H7 (cell line): ENCODE data around the gene SAA2. TPM values are rescaled to one million over a fixed set of nuclear protein-coding genes. Genes with fewer than 3 reads are reported as not detected.
"Not testable (repeated sequence)": the region's sequence is repeated elsewhere in the genome, so short reads cannot be mapped to it uniquely, and the experiment has no call there.

Experiments
- DNase-seq: peaks from one replicate; pipeline ENCODE4 v3.0.0; 2012
- H3K27me3 ChIP-seq: 2 replicates; pipeline ENCODE4 v1.6.0; 2011; ENCODE audit warnings: mild to moderate bottlenecking, low read length; ENCODE audit not compliant: control insufficient read depth, insufficient read depth
- H3K36me3 ChIP-seq: replicated peaks from 2 replicates; pipeline ENCODE4 v1.5.1; 2011; ENCODE audit warnings: low read length; ENCODE audit not compliant: control insufficient read depth, insufficient read depth
- H3K4me3 ChIP-seq: 2 replicates; pipeline ENCODE4 v1.5.1; 2011; ENCODE audit warnings: low read depth, mild to moderate bottlenecking, control low read depth, low read length, moderate library complexity; ENCODE audit not compliant: insufficient read depth
- total RNA-seq: library from RNA; depleted of rRNA; stranded (reverse); fragments of >200 nt; shearing (Covaris generic); gene quantifications from 2 replicates; pipeline ENCODE4 v1.2.3, GENCODE V29; 2014

The SAA2 gene
- total RNA-seq, 1 experiment from 2014 or later = not detected

DNA sequence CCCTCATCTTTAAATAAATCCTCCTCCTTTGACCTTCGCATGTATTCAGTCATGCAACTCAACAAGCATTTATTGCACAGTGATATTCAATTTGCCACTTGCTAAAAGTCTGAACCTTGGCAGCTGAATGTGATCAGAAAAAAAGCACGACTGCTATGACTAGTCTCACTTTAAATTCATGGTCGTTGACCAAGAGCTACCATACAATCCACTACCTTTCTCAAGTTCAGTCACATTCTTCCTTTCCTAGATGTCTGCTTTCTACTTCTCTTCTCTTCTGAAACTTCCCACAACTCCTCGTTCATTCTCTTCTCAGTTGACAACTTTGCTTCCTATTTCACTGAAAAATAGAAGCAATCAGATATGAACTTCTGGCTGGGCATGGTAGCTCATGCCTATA, 15.6 kb upstream of the SAA2 start:
- H3K27me3 ChIP-seq = no peaks in the 10 kb centered on the region
- H3K36me3 ChIP-seq = no peaks in the 10 kb centered on the region
- H3K4me3 ChIP-seq = no peak overlapping the region
- DNase-seq = no peak

DNA sequence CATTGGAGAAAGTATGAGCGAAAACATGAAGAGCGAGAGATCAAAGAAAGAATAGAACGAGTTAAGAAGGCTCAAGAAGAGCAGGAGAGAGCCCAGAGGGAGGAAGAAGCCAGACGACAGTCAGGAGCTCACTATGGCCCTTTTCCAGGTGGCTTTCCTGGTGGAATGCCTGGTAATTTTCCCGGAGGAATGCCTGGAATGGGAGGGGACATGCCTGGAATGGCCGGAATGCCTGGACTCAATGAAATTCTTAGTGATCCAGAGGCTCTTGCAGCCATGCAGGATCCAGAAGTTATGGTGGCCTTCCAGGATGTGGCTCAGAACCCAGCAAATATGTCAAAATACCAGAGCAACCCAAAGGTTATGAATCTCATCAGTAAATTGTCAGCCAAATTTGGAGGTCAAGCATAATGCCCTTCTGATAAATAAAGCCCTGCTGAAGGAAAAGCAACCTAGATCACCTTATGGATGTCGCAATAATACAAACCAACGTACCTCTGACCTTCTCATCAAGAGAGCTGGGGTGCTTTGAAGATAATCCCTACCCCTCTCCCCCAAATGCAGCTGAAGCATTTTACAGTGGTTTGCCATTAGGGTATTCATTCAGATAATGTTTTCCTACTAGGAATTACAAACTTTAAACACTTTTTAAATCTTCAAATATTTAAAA, 14.3 kb upstream of the SAA2 start:
- H3K36me3 ChIP-seq, DNase-seq, H3K4me3 ChIP-seq, H3K27me3 ChIP-seq: not testable (repeated sequence)

DNA sequence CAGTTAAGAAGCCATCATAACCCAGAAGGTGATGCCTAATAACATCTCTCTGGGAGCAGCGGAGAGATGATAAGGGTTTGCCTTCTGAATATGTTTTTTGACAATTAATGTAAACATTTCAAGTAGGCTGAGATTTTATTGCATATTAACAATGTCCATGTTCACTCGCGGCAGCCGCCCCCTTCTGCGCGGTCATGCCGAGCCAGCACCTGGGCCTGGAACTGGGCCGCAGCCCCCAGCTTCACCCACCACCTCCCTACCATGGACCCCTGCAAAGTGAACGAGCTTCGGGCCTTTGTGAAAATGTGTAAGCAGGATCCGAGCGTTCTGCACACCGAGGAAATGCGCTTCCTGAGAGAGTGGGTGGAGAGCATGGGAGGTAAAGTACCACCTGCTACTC, 13.3 kb upstream of the SAA2 start:
- Histone ChIP-seq H3K4me3 (no peak overlapping the region), H3K27me3 (no peaks in the 10 kb centered on the region), H3K36me3 (no peaks in the 10 kb centered on the region)
- no peak for DNase-seq

DNA sequence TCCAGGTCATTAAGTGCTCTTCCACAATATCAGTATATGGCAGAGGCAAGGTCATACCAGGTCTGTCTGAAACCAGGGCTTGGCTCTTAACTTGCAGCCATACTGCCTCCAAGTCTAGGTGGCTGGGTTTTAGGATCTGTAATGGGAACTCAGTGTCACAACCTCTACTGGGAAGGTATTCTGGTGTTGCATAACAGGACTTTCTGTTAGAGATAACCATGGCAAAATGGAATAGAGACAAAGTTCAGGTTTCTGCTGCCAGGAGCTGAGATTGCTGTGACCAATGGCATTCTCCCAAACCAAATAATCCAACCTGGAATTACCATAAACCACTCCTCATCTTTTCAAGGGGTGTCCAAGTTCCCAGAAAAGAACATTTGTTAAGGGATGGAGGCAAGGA, 10.8 kb upstream of the SAA2 start:
- Histone ChIP-seq H3K4me3 (no peak overlapping the region), H3K27me3 (no peaks in the 10 kb centered on the region), H3K36me3 (no peaks in the 10 kb centered on the region)
- no peak for DNase-seq

DNA sequence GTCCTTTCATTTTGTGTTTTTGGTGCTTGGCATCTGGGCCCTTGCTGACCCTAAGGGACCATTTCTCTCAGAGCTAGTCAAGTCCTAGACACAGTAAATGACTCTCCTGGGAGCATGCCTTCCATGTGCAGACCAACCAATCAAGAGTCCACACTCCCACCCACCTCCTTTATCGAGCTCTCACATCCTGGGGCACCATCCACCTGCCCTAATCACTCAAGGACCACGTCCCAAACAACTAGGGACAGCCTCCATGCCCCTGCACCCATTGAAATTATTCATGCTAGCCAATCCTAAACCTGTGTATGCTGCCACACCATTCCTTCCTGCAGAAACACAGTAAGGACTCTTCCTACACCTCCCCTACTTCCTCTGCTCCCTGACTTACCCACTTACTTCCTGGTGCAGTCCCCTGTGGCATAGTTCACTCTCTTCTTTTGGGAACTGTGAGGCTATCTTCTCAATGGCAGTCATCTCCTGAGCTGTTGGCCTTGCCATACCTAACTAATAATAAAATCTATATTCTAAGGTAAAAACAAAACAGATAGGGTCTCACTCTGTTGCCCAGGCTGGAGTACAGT, 6.4 kb upstream of the SAA2 start:
- H3K4me3 ChIP-seq = no peak overlapping the region
- H3K27me3 ChIP-seq = no peaks in the 10 kb centered on the region
- no peak for DNase-seq
- no peaks in the 10 kb centered on the region for H3K36me3 ChIP-seq

DNA sequence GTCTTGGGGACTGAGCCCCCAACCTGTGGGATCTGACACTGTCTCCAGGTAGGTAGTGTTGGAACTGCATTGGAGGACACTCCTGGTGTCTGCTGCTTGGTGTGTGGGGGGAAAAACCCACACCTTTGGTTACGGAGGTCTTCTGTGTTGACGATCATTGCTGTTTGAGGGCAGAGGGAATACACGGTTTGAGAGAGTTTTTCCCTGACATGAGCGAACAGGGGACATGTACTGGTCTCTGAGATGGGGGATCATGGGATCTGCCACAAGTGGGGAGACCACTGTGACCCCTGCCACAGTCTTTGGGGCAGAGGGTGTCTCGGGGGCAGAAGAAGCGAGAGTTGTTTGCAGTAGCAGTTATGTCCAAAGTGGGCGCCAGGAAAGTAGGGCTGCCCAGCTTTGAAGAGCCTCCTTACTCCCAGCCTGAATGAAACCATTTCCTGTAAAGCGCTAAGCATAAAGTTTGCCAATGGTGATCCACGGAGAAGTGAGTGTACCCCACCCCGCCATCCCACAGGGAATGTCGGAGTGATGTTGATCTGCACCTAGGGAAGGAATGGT, 5.4 kb upstream of the SAA2 start:
- H3K27me3 ChIP-seq = no peaks in the 10 kb centered on the region
- no peak overlapping the region for H3K4me3 ChIP-seq
- DNase-seq = no peak
- H3K36me3 ChIP-seq = no peaks in the 10 kb centered on the region

DNA sequence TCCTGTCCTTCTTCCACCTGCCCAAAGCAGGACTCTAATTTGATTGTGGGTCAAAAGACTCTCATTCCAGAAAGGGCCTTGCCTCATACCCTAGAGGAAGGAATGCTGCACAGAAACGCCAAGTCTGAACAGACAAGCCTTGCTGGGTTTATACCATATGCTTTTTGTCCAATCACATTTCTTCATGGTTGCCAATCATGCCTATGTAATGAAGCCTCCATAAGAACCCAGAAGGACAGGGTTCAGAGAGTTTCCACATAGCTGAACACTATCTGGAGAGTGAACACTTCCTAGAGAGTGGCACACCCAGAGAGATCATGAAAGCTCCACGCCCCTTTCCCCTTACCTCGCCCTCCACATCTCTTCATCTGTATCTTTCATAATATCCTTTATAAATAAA, 4.8 kb upstream of the SAA2 start:
- Histone ChIP-seq H3K36me3 (no peaks in the 10 kb centered on the region), H3K4me3 (no peak overlapping the region), H3K27me3 (no peaks in the 10 kb centered on the region)
- no peak for DNase-seq

DNA sequence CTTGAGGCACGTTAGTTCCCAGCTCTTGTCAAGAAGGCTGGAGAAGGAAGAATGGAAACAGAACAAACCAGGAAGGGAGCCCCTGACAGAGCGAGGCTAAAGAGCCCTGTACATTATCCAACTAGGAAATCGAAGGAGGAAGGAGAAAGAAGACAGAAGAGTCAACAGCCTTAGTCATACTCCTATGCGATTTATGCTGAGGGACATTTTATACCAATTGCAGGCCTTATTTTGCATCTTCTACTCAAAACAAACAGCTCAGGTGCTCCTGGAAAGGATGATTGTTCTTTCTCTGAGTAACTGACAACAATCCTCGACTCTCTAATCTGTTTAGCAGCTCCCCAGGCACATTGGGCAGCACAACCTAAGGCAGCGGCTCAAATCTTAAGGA, 1.3 kb downstream of the SAA2 start:
- H3K4me3 ChIP-seq, H3K36me3 ChIP-seq, DNase-seq, H3K27me3 ChIP-seq: not testable (repeated sequence)

DNA sequence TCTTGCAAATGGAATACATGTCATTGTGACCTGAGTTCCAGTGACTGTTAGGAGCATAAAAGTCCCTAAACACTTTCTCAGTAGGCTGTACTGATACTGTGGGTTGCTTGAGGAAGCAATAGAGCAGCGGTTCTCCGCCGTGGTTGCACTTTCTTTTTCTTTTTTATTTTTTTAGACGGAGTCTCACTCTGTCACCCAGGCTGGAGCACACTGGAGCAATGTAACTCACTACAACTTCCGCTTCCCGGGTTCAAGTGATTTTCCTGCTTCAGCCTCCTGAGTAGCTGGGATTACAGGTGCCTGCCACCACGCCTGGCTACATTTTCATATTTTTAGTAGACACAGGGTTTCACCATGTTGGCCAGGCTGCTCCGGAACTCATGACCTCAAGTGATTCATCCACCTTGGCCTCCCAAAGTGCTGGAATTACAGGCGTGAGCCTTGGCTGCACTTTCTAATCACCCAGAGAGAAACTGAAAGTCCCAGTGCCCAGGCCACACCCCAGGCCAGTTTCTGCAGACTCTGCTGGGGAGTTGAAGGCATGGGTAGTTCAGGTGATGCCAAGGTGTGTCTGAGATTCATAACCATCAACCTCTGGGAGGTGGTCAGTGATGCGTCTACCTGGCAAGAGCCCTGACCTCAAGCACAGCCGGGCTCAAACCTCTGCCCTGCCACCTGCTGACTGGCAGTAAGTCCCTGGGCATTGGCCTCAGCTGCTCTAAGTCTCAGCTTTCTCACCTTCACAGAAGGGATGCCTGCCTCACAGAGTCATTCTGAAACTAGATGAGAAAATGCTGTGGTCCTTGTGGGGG, 1.9 kb downstream of the SAA2 start:
- not testable (repeated sequence) for DNase-seq, H3K36me3 ChIP-seq, H3K4me3 ChIP-seq, H3K27me3 ChIP-seq

DNA sequence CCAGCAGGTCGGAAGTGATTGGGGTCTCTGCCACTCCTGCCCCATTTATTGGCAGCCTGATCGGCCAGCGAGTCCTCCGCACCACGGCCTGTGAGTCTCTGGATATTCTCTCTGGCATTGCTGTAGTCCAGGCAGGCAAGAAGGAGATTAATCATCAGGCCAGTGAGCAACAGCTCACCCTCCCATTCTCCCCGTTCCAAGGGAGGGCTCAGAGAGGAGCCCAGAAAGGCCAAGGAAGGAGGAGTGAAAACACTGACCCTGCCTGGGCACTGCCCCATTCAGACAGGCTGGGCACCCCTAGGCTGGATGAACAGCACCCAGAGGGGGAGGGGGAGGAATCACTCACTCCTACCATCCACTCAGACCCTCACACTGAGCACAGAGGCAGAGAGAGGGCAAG, 3.1 kb downstream of the SAA2 start:
- no peak for DNase-seq
- Histone ChIP-seq H3K36me3 (no peaks in the 10 kb centered on the region), H3K4me3 (no peak overlapping the region), H3K27me3 (no peaks in the 10 kb centered on the region)

DNA sequence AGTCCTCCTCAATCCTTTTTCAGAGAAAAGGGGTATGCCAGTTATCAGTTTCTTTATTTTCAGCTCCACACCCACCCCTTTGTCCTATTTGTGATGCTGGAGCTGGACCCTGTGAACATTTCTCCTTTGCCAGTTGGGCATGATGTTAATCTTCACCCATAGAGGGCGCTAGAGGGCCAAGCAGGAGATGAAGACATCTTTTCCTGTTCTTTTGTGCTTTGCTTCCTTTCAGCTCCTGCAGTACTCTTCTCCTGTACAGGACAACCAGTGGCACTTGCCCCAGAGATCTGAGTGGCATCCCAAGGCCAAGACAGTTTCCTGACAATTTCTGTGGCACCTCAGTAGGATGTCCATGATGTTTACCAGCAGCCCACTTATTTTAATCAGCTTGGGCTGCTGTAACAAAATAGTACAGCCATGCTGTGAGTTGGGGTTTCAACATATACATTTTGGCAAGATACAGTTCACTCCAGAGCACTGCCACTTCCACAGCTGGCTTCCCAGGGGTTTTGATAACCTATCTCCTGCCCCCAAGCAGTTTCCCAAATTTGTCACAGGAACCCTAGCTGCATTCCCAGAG, 4.6 kb downstream of the SAA2 start:
- DNase-seq = peak; percentile 68
- peaks cover 4% of the 10 kb centered on the region; the same call in 1 of the 2 replicates for H3K27me3 ChIP-seq
- no peak overlapping the region for H3K4me3 ChIP-seq
- H3K36me3 ChIP-seq = no peaks in the 10 kb centered on the region

DNA sequence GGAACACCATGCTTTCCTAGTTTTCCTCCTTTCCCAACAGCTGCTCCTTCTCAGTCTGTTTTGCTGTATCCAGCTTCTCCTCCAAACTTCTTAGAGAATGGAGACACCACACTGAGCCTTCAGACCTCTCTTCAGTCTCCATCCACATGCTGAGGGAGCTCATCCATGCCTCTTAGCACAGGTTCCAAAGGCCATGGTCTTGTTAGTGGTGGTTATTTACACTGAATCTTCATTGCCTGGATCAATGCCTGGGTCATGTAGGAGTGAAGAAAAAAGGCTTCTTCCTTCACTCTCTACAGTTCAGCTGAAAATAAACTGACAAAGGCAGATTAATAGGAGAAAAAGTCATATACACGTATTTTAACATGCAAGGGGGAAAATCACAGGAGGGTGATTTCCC, 8.8 kb downstream of the SAA2 start:
- H3K4me3 ChIP-seq = no peak overlapping the region
- H3K27me3 ChIP-seq = peaks cover 4% of the 10 kb centered on the region; the same call in 1 of the 2 replicates
- H3K36me3 ChIP-seq = no peaks in the 10 kb centered on the region
- no peak for DNase-seq

DNA sequence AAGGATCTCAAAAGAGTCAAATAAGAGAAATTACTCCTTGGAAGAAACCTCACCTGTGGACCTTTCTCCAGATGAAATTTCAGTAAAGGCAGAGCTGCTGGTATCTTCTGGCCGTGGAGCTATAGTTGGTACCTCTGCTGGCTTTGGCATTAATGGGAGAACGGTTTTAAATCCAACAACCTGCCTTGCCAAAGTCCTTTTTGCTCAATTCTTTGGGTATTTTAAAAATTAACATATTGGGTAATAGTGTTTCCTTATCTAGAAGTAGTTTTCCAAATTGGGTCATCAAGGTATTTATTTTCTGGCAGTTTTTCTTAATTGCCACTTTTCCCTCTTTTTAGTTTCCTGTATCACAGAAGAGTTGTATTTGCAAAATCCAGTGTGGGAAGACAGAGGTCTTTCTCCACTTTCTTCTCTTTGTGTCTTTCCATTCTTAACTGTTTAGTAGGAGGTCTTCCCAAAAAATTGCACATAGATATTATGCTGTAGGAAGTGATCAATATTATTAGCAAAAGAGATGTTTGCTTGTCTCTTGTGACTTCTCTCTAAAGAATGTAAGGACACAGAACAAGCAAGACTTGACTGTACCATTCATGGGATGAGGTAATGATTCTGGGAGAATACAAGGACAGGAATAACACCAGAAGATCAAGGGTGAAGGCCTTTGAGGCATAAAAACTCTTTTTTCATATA, 11.7 kb downstream of the SAA2 start, which contains the start of gene SAA4:
Gene SAA4 (minus strand): TSS at position 139 of the 693 bp plus-strand sequence. CDS start 876 bp downstream, outside the sequence.
- no peak within 1 kb of the TSS for H3K4me3 ChIP-seq
- no peak for DNase-seq
- peaks cover 4% of the 10 kb centered on the region; the same call in 1 of the 2 replicates for H3K27me3 ChIP-seq
- no peaks in the 10 kb centered on the region for H3K36me3 ChIP-seq
